NOMO-1 treated with DMSO at 0.1 percent for 48 hours (cell line): Measurements from ENCODE around the gene TAPT1.
A peak's percentile ranks its signal among the peaks of the same experiment; 100 is the strongest.

Experiments
- DNase-seq: peaks from one replicate; lab custom pipeline; 2025; ENCODE audit not compliant: unreplicated experiment; lab: John Stamatoyannopoulos, UW

TAPT1 gene

DNA sequence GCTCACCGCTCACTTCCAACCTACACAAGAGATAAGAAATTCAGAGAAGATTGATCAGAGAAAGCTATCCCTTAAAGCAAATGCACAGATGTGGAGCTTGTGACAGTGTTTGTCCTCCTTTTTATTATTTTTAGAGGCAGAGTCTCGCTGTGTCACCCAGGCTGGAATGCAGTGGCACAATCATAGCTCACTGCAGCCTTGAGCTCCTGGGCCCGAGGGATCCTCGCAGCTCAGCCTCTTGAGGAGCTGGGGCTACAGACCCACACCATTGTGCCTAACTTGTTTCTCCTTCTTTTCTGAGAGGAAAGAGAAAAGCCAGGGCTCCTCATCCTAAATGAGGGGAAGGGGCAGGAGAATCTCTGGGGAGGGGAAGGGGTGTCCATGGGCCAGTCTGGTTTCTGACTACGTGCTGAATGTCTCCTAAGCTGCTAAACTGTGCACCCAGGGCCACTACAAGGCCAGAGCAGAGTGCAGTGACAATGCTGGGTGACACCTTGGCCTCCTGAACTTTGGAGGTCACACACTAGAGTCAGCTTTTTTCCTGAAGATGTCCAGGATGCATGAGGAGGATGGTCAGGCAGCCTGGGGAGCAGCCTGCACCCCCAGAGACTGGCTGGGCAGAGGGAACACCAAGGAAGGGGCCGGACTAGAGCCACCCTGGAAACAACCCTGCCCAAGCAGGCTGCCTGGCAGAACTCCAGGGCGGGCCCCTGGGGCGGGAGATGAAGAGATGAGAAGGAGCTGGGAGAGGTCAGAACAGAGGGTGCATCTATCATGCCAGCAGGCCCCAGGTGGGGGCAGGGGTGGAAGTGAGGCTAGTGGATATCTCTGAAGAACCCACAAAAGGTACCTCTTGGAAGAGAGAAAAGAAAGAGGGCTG, 87.0 kb downstream of the TAPT1 start:
- DNase-seq: no peak

- no peak for DNase-seq
These were observed 89.4 kb downstream of the TAPT1 start for GRCh38 chr4:16136827-16137226.

DNA sequence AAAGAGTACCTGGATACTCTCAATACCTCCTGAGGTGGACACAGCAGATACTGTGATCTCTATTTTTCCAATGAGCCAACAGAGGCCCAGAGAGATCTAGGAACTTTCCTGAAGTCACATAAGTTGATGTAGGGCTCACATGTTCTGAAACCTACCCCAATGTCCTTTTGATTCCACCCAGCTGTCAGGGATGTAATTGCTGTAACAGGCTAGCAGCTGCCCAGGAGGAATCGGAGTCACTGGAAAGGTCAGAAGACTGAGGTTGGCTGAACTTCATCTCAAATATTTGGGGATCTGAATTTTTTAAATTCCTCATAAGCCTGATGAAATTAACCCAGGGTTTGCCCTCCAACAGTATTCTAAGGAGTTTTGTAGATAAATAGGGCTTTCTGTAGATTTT, 90.0 kb downstream of the TAPT1 start:
- DNase-seq: no peak

DNA sequence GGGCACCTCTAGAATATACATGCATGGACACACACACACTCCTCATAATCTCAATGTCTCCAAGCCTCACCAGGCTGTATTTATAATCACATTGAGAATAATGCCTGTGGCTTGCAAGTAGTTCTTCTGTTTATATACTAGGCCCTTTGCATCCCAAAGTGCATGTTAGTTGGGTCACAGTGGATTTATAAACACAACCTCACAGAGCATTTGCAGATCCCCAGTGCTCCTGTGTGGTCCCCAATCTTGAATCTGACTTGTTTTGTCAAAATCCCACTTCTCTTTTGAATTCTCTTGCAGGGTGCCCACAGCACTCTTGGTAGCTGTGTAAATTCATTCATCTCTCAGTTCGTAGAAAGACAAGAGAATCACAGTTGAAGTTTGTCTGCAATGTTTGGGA, 92.9 kb downstream of the TAPT1 start:
- DNase-seq: no peak

DNA sequence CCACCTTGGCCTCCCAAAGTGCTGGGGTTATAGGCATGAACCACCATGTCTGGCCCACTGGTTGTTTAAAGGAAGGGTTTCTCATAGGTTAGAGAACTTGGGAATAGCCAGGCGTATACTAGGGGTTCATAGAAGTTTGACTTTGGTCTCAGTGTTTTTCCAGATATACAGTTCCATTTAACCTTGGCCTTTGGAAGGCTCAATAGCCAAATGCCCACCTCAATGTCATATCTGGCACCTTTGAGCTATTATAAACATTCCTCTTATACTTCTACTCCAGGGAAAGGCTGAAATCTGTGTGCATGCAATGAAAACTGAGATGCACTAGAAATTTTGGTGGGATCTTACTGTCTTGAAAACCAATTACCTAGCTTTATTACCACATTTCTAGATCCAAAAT, 95.0 kb downstream of the TAPT1 start:
- DNase-seq: no peak

- DNase-seq: no peak
These were observed 96.9 kb downstream of the TAPT1 start for GRCh38 chr4:16129336-16129735.

DNA sequence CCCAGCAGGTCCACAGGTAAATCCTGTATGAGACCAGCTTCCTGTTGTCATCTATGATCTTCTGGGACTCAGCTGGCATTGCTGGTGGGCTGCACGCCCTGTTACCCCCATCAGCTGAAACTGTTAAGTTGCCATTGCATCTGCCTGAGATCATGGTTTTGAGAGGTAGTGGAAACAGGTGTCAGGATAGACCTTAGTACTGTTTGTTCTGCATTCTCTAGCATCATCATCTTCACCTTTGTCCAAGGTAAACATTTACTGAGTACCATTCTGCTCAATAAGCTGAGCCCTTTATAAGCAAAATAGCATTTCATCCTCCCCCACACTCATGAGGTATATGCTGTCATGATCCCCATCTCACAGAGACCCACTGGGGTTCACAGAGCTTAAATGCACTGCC, 99.6 kb downstream of the TAPT1 start:
- no peak for DNase-seq

GRCh38 chr4:16125571-16126445, 100.5 kb downstream of the TAPT1 start:
- no peak for DNase-seq

DNA sequence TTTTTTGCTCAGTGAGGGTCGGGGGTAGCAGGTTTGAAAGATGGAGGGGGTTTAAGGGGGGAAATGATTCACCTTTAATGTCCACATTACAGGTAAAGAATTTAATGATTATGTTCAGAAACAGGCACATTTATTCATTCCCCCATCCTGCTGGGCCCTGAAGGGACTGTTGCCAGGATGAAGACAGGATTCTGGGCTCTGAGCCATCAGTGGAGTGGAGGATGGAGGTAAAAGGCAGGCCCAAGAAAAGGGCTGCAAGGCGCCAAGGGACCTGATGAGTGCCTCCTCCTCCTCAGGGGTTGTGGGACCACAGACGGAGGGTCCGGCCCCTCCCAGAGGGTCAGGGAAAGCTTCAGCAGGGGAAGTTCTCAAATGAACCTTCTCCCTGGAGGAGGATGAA, 102.0 kb downstream of the TAPT1 start:
- no peak for DNase-seq

GRCh38 chr4:16123356-16124084, 102.8 kb downstream of the TAPT1 start:
- DNase-seq: no peak

DNA sequence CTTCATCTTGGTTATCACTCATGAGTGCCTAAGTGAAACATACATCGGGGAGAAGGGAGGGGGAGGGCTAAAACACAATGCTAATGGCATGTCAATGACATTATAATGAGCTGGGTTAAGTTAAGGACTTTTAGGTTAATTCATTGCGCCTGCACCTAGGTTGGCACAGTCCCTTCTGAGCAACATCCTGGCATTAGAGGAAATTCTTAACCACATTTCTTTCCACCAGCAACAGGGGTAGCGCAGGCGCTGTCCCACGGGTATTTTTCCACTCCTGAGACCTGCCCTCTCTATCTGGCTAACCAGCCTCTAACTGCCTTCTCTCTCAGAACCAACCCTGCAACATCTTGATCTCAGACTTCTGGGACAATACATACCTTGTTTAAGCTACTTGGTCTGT, 103.5 kb downstream of the TAPT1 start:
- no peak for DNase-seq

DNA sequence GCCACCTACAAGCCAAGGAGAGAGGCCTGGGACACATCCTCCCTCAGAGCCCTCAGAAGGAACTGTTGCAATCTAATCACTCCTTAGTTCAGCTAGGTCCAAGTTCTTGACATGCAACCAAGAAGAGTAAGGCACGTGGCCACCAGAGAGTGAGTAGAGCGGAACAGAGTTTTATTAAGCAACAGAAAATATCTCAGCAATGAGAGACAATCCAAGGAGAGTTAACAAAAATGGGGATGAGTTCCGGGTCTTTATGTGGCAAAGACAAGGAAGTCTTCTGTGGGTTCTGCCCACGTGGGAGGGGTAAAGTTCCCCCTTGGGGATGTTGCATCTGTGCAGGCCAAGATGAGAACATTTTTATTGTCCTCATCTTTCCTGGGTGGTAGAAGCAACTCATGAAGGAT, 104.0 kb downstream of the TAPT1 start:
- DNase-seq: peak; percentile 60

- no peak for DNase-seq
These were observed 105.6 kb downstream of the TAPT1 start for GRCh38 chr4:16120720-16121119.

DNA sequence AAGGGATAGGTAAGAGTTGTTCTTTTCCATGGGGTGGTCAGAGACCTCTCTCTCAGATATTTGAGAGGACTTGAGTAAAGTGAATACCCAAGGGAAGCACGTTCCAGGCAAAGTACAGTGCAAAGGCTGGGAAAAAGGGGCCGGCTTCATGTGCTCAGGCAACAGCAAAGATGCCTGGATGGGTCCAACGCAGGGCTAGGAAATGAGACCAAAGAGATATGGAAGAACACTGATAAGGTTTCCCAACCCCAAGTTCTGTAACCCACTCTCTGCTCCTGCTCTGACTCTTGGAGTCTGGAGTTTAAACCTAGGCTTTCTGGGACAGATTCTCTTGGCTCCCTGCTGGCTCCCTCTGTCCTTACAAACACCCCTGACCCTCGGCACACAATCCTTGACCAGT, 106.3 kb downstream of the TAPT1 start:
- no peak for DNase-seq

- DNase-seq: no peak
These were observed 108.2 kb downstream of the TAPT1 start for GRCh38 chr4:16118090-16118489.

DNA sequence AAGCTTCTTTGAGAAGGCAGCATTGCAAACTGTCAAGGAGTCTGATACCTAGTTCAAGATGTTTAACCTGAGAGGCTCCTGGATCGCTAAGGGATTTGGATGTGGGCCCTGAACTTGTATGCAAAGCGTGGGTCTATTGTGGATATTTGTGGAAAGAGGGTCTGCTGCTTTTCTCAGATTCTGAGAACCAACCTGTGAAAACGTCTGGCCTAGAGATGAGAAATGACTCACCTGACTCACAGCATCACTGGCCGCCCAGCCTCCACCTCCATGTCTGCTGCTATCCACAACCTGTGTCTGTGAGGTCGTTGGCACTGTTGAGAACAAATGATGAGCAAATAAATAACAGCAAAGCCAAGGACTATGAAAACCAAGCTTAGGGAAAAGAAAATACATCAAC, 109.1 kb downstream of the TAPT1 start:
- no peak for DNase-seq

GRCh38 chr4:16116493-16116990, 109.7 kb downstream of the TAPT1 start:
- no peak for DNase-seq

- no peak for DNase-seq
These were observed 110.3 kb downstream of the TAPT1 start for GRCh38 chr4:16116019-16116418.

- no peak for DNase-seq
These were observed 111.7 kb downstream of the TAPT1 start for GRCh38 chr4:16114546-16114945.

- no peak for DNase-seq
These were observed 112.5 kb downstream of the TAPT1 start for GRCh38 chr4:16113741-16114140.

GRCh38 chr4:16111533-16111932, 114.7 kb downstream of the TAPT1 start:
- no peak for DNase-seq
